HEK293 (cell line): Measurements from ENCODE around the gene ZSWIM6.

Source experiments
- BCL11B ChIP-seq: fragments of 450-650 bp; formaldehyde crosslinking; IDR thresholded peaks from 2 replicates; pipeline ENCODE4 v1.5.1; 2016; ENCODE audit warnings: low read depth, missing biosample characterization, missing genetic modification characterization
- GLI4 ChIP-seq: fragments of 450-650 bp; formaldehyde crosslinking; IDR thresholded peaks from 2 replicates; pipeline ENCODE4 v1.5.1; 2016; ENCODE audit warnings: missing biosample characterization, missing genetic modification characterization
- MEIS1 ChIP-seq: sonication (generic); formaldehyde crosslinking; IDR thresholded peaks from 2 replicates; pipeline ENCODE4 v1.8.1; 2022; ENCODE audit warnings: missing genetic modification reagents, mild to moderate bottlenecking, borderline replicate concordance
- SP2 ChIP-seq: fragments of 450-650 bp; formaldehyde crosslinking; IDR thresholded peaks from 2 replicates; pipeline ENCODE4 v1.5.1; 2016; ENCODE audit warnings: missing biosample characterization, missing genetic modification characterization
- TSHZ1 ChIP-seq: fragments of 450-650 bp; formaldehyde crosslinking; IDR thresholded peaks from 2 replicates; pipeline ENCODE4 v1.5.1; 2016; ENCODE audit warnings: missing biosample characterization, missing genetic modification characterization, borderline replicate concordance
- WT1 ChIP-seq: fragments of 450-650 bp; formaldehyde crosslinking; IDR thresholded peaks from 2 replicates; pipeline ENCODE4 v1.5.1; 2016; ENCODE audit warnings: missing biosample characterization, missing genetic modification characterization
- ZBTB11 ChIP-seq: fragments of 450-650 bp; formaldehyde crosslinking; conservative IDR thresholded peaks from 2 replicates; pipeline ENCODE4 v1.5.1; 2016; ENCODE audit warnings: low read depth, missing biosample characterization, missing genetic modification characterization
- ZBTB44 ChIP-seq: fragments of 450-650 bp; IDR thresholded peaks from 2 replicates; pipeline ENCODE4 v1.5.1; 2018; ENCODE audit warnings: missing biosample characterization, mild to moderate bottlenecking, missing genetic modification characterization
- ZNF121 ChIP-seq: fragments of 450-650 bp; formaldehyde crosslinking; IDR thresholded peaks from 2 replicates; pipeline ENCODE4 v1.5.1; 2016; ENCODE audit warnings: missing biosample characterization, missing genetic modification characterization
- ZNF146 ChIP-seq: fragments of 450-650 bp; formaldehyde crosslinking; IDR thresholded peaks from 2 replicates; pipeline ENCODE4 v1.5.1; 2016; ENCODE audit warnings: missing biosample characterization, missing genetic modification characterization
- ZNF175 ChIP-seq: fragments of 450-650 bp; formaldehyde crosslinking; IDR thresholded peaks from 2 replicates; pipeline ENCODE4 v1.5.1; 2016; ENCODE audit warnings: missing biosample characterization, missing genetic modification characterization
- ZNF211 ChIP-seq: fragments of 450-650 bp; formaldehyde crosslinking; IDR thresholded peaks from 2 replicates; pipeline ENCODE4 v1.5.1; 2016; ENCODE audit warnings: low read depth, missing biosample characterization, missing genetic modification characterization
- ZNF24 ChIP-seq: fragments of 450-650 bp; formaldehyde crosslinking; IDR thresholded peaks from 2 replicates; pipeline ENCODE4 v1.5.1; 2016; ENCODE audit warnings: missing biosample characterization, missing genetic modification characterization
- ZNF488 ChIP-seq: fragments of 450-650 bp; formaldehyde crosslinking; IDR thresholded peaks from 2 replicates; pipeline ENCODE4 v1.5.1; 2016; ENCODE audit warnings: missing biosample characterization, missing genetic modification characterization
- ZNF555 ChIP-seq: fragments of 450-650 bp; formaldehyde crosslinking; conservative IDR thresholded peaks from 2 replicates; pipeline ENCODE4 v1.5.1; 2017; ENCODE audit warnings: missing biosample characterization, mild to moderate bottlenecking, missing genetic modification characterization, inconsistent platforms
- ZNF585B ChIP-seq: fragments of 450-650 bp; formaldehyde crosslinking; IDR thresholded peaks from 2 replicates; pipeline ENCODE4 v1.5.1; 2016; ENCODE audit warnings: missing biosample characterization, missing genetic modification characterization
- ZNF629 ChIP-seq: fragments of 450-650 bp; formaldehyde crosslinking; IDR thresholded peaks from 2 replicates; pipeline ENCODE4 v1.5.1; 2017; ENCODE audit warnings: missing biosample characterization, missing genetic modification characterization
- ZNF645 ChIP-seq: fragments of 450-650 bp; formaldehyde crosslinking; IDR thresholded peaks from 2 replicates; pipeline ENCODE4; 2016; ENCODE audit warnings: missing biosample characterization, missing genetic modification characterization
- ZSCAN4 ChIP-seq: fragments of 450-650 bp; formaldehyde crosslinking; IDR thresholded peaks from 2 replicates; pipeline ENCODE4 v1.5.1; 2017; ENCODE audit warnings: missing biosample characterization, missing genetic modification characterization
- TF ChIP-seq, protein P1 (sequence below): fragments of 450-650 bp; formaldehyde crosslinking; optimal IDR thresholded peaks from 2 replicates; pipeline ENCODE3; 2016; ENCODE audit warnings: missing biosample characterization, mild to moderate bottlenecking, missing genetic modification characterization
- TF ChIP-seq, protein P2 (sequence below): fragments of 450-650 bp; formaldehyde crosslinking; IDR thresholded peaks from 2 replicates; pipeline ENCODE4 v1.5.1; 2017; ENCODE audit warnings: missing biosample characterization, mild to moderate bottlenecking, missing genetic modification characterization, moderate library complexity

ZSWIM6 gene

GRCh38 chr5:61331407-61332357 is at the start of gene ZSWIM6 (continued):
- TF ChIP-seq ZBTB11 (tag by site-specific recombination), result peak; percentile 17; the same call in 1 of the 2 replicates
- TF ChIP-seq MEIS1, result no peak
- no peak for TF ChIP-seq ZNF175 (tag by site-specific recombination)
- TF ChIP-seq, protein P1, sequence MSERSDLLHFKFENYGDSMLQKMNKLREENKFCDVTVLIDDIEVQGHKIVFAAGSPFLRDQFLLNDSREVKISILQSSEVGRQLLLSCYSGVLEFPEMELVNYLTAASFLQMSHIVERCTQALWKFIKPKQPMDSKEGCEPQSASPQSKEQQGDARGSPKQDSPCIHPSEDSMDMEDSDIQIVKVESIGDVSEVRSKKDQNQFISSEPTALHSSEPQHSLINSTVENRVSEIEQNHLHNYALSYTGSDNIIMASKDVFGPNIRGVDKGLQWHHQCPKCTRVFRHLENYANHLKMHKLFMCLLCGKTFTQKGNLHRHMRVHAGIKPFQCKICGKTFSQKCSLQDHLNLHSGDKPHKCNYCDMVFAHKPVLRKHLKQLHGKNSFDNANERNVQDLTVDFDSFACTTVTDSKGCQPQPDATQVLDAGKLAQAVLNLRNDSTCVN (tag by site-specific recombination), result peak; percentile 76
- peak; percentile 81 for TF ChIP-seq SP2 (tag by site-specific recombination)
- TF ChIP-seq WT1 (tag by site-specific recombination), result peak; percentile 90
- 0 out of 2 replicates have a peak, but pooled peaks have one; percentile 36 for TF ChIP-seq ZNF24 (tag by site-specific recombination)
- TF ChIP-seq ZNF555 (tag by site-specific recombination), result no peak
- no peak for TF ChIP-seq BCL11B (tag by site-specific recombination)
- TF ChIP-seq ZNF585B, result no peak
- TF ChIP-seq, protein P2, sequence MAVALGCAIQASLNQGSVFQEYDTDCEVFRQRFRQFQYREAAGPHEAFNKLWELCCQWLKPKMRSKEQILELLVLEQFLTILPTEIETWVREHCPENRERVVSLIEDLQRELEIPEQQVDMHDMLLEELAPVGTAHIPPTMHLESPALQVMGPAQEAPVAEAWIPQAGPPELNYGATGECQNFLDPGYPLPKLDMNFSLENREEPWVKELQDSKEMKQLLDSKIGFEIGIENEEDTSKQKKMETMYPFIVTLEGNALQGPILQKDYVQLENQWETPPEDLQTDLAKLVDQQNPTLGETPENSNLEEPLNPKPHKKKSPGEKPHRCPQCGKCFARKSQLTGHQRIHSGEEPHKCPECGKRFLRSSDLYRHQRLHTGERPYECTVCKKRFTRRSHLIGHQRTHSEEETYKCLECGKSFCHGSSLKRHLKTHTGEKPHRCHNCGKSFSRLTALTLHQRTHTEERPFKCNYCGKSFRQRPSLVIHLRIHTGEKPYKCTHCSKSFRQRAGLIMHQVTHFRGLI (tag by site-specific recombination), result no peak; the same call in 1 of the 2 replicates
- TF ChIP-seq ZBTB44 (tag by site-specific recombination), result peak; percentile 34; the same call in 1 of the 2 replicates
- TF ChIP-seq ZSCAN4, result no peak
- TF ChIP-seq ZNF645 (tag by site-specific recombination), result no peak
- no peak for TF ChIP-seq ZNF488
- TF ChIP-seq TSHZ1 (tag by site-specific recombination), result no peak
- no peak for TF ChIP-seq ZNF211 (tag by site-specific recombination)
- no peak for TF ChIP-seq ZNF121
- peak; percentile 99 for TF ChIP-seq ZNF629 (tag by site-specific recombination)
- no peak for TF ChIP-seq GLI4 (tag by site-specific recombination)
- TF ChIP-seq ZNF146 (tag by site-specific recombination), result no peak
